DND-41 (cell line): ENCODE results near the gene THSD4.

Source experiments
- ATAC-seq: fragments of 200-7000 bp; cut with Tn5 transposase; 3 replicates; pipeline ENCODE4 v1.9.1; 2021; ENCODE audit warnings: low read depth; ENCODE audit not compliant: insufficient read depth
- DNase-seq: peaks from one replicate; pipeline ENCODE4 v3.0.0-alpha.2; 2020
- H2AFZ ChIP-seq: 2 replicates; pipeline ENCODE4 v1.6.0; 2012; ENCODE audit warnings: low read depth, low read length
- H3K27ac ChIP-seq: 2 replicates; pipeline ENCODE4 v1.5.1; 2012; ENCODE audit warnings: low read length, inconsistent platforms
- H3K27me3 ChIP-seq: fragments of 200-600 bp; sonication (generic); 2 replicates; pipeline ENCODE4 v1.6.0; 2012; ENCODE audit warnings: low read length, mild to moderate bottlenecking, inconsistent platforms; ENCODE audit not compliant: insufficient read depth, poor library complexity
- H3K36me3 ChIP-seq: 2 replicates; pipeline ENCODE4 v1.5.1; 2012; ENCODE audit warnings: low read length, inconsistent platforms; ENCODE audit not compliant: insufficient read depth
- H3K4me1 ChIP-seq: 2 replicates; pipeline ENCODE4 v1.5.1; 2012; ENCODE audit warnings: mild to moderate bottlenecking, low read length; ENCODE audit not compliant: insufficient read depth
- H3K4me2 ChIP-seq: 2 replicates; pipeline ENCODE4 v1.6.0; 2012; ENCODE audit warnings: mild to moderate bottlenecking, moderate library complexity, low read length, inconsistent platforms; ENCODE audit not compliant: insufficient read depth
- H3K4me3 ChIP-seq, 2 experiments: fragments of 200-600 bp in 1 of 2; shearing (Covaris generic) in 1 of 2; 2 replicates each; pipeline ENCODE4 v1.5.1; 2012 to 2016; ENCODE audit warnings: inconsistent platforms in 2 of 2, low read length in 2 of 2, mild to moderate bottlenecking in 2 of 2, low read depth in 1 of 2, moderate library complexity in 1 of 2
- H3K79me2 ChIP-seq: 2 replicates; pipeline ENCODE4 v1.6.0; 2012; ENCODE audit warnings: low read length, inconsistent platforms; ENCODE audit not compliant: insufficient read depth
- H3K9ac ChIP-seq: 2 replicates; pipeline ENCODE4 v1.6.0; 2012; ENCODE audit warnings: low read depth, mild to moderate bottlenecking, inconsistent platforms, low read length, moderate library complexity
- H3K9me3 ChIP-seq: 2 replicates; pipeline ENCODE4 v1.5.1; 2012; ENCODE audit warnings: low read length, moderate library complexity, mild to moderate bottlenecking, inconsistent platforms; ENCODE audit not compliant: insufficient read depth, severe bottlenecking
- H4K20me1 ChIP-seq: 2 replicates; pipeline ENCODE4 v1.6.0; 2012; ENCODE audit warnings: low read length; ENCODE audit not compliant: insufficient read depth
- CTCF ChIP-seq: IDR thresholded peaks from 2 replicates; pipeline ENCODE4 v1.5.1; 2012; ENCODE audit warnings: borderline replicate concordance, low read length, moderate library complexity, mild to moderate bottlenecking; ENCODE audit not compliant: poor library complexity, severe bottlenecking; ENCODE audit errors: extremely low read depth
- EZH2 ChIP-seq: IDR thresholded peaks from 3 replicates; pipeline ENCODE4 v1.6.1; 2012; ENCODE audit warnings: borderline replicate concordance, low read depth, mild to moderate bottlenecking, moderate library complexity, low read length, inconsistent platforms; ENCODE audit not compliant: severe bottlenecking

The THSD4 gene

GRCh38 chr15:71679793-71680353 is 564.6 kb downstream of the THSD4 start:
- H3K4me3 ChIP-seq, result no peak overlapping the region
- H3K79me2 ChIP-seq, result no peaks in the 10 kb centered on the region
- no peaks in the 10 kb centered on the region for H3K36me3 ChIP-seq
- no peaks in the 10 kb centered on the region for H4K20me1 ChIP-seq
- H3K9ac ChIP-seq, result no peak overlapping the region
- H2AFZ ChIP-seq, result no peak overlapping the region
- H3K27ac ChIP-seq, result no peak overlapping the region
- DNase-seq (no peak), ATAC-seq (no peak)
- no peaks in the 10 kb centered on the region for H3K9me3 ChIP-seq
- H3K4me1 ChIP-seq, result no peaks in the 10 kb centered on the region
- H3K4me2 ChIP-seq, result no peak overlapping the region
- no peaks in the 10 kb centered on the region for H3K27me3 ChIP-seq
- TF ChIP-seq CTCF (no peak), EZH2 (no peak)

GRCh38 chr15:71682001-71682400 is 566.7 kb downstream of the THSD4 start:
- H3K9me3 ChIP-seq, result no peaks in the 10 kb centered on the region
- no peak overlapping the region for H3K27ac ChIP-seq
- H3K4me1 ChIP-seq, result no peaks in the 10 kb centered on the region
- no peak overlapping the region for H2AFZ ChIP-seq
- H3K79me2 ChIP-seq, result no peaks in the 10 kb centered on the region
- no peak overlapping the region for H3K4me3 ChIP-seq
- TF ChIP-seq EZH2 (no peak), CTCF (no peak)
- H3K27me3 ChIP-seq, result no peaks in the 10 kb centered on the region
- no peak overlapping the region for H3K9ac ChIP-seq
- ATAC-seq, result no peak
- no peaks in the 10 kb centered on the region for H4K20me1 ChIP-seq
- no peak for DNase-seq
- no peak overlapping the region for H3K4me2 ChIP-seq
- no peaks in the 10 kb centered on the region for H3K36me3 ChIP-seq

- DNase-seq, result no peak
- no peaks in the 10 kb centered on the region for H3K9me3 ChIP-seq
- H3K36me3 ChIP-seq, result no peaks in the 10 kb centered on the region
- TF ChIP-seq EZH2, result no peak
- no peaks in the 10 kb centered on the region for H3K4me1 ChIP-seq
- no peak overlapping the region for H3K4me3 ChIP-seq
- H3K27ac ChIP-seq, result no peak overlapping the region
- H3K79me2 ChIP-seq, result no peaks in the 10 kb centered on the region
- H3K27me3 ChIP-seq, result no peaks in the 10 kb centered on the region
- ATAC-seq, result no peak
- H3K9ac ChIP-seq, result no peak overlapping the region
- H4K20me1 ChIP-seq, result no peaks in the 10 kb centered on the region
- no peak overlapping the region for H3K4me2 ChIP-seq
- H2AFZ ChIP-seq, result no peak overlapping the region
Observed at GRCh38 chr15:71683411-71684274, 568.4 kb downstream of the THSD4 start.

- no peaks in the 10 kb centered on the region for H3K79me2 ChIP-seq
- no peak overlapping the region for H3K4me3 ChIP-seq
- H3K9ac ChIP-seq, result no peak overlapping the region
- H3K4me1 ChIP-seq, result no peaks in the 10 kb centered on the region
- H2AFZ ChIP-seq, result no peak overlapping the region
- H3K4me2 ChIP-seq, result no peak overlapping the region
- H3K9me3 ChIP-seq, result no peaks in the 10 kb centered on the region
- H3K27me3 ChIP-seq, result no peaks in the 10 kb centered on the region
- H4K20me1 ChIP-seq, result no peaks in the 10 kb centered on the region
- H3K27ac ChIP-seq, result no peak overlapping the region
- TF ChIP-seq CTCF, result no peak
- H3K36me3 ChIP-seq, result no peaks in the 10 kb centered on the region
- DNase-seq, result no peak
- no peak for ATAC-seq
Observed at GRCh38 chr15:71685420-71685993, 570.2 kb downstream of the THSD4 start.
